Right ventricle myocardium superior (tissue), 1 donor: Measurements from ENCODE around the gene ARFRP1. TPM values are rescaled to one million over a fixed set of nuclear protein-coding genes. Genes with fewer than 3 reads are reported as not detected.
A peak's percentile ranks its signal among the peaks of the same experiment; 100 is the strongest.
"Not testable (repeated sequence)": the region's sequence is repeated elsewhere in the genome, so short reads cannot be mapped to it uniquely, and the experiment has no call there.

Source experiments
- ATAC-seq: fragments of 200-7000 bp; cut with Tn5 transposase; one replicate; pipeline ENCODE4 v1.9.1; 2020; ENCODE audit warnings: mild to moderate bottlenecking; ENCODE audit not compliant: poor library complexity
- DNase-seq: peaks from one replicate; pipeline ENCODE4 v3.0.0-alpha.2; 2020
- intact Hi-C: fragments of 100-400 bp; cut with DNase I; formaldehyde crosslinking; loops from one replicate; pipeline ENCODE4 v1.11.2; 2022
- total RNA-seq: library from RNA; stranded (reverse); fragmentation: NEBNext Ultra II Directional; extraction: Animal tissue kit (Norgen Biotek cat#: 25700); gene quantifications from one replicate; pipeline ENCODE4 v1.2.1, GENCODE V29; 2021
- donor health status: DM: no; HTN: yes; CAD: no; lungs with severe emphysema.

The ARFRP1 gene
- total RNA-seq, 1 donor from 2014 or later: 32.2 TPM

DNA sequence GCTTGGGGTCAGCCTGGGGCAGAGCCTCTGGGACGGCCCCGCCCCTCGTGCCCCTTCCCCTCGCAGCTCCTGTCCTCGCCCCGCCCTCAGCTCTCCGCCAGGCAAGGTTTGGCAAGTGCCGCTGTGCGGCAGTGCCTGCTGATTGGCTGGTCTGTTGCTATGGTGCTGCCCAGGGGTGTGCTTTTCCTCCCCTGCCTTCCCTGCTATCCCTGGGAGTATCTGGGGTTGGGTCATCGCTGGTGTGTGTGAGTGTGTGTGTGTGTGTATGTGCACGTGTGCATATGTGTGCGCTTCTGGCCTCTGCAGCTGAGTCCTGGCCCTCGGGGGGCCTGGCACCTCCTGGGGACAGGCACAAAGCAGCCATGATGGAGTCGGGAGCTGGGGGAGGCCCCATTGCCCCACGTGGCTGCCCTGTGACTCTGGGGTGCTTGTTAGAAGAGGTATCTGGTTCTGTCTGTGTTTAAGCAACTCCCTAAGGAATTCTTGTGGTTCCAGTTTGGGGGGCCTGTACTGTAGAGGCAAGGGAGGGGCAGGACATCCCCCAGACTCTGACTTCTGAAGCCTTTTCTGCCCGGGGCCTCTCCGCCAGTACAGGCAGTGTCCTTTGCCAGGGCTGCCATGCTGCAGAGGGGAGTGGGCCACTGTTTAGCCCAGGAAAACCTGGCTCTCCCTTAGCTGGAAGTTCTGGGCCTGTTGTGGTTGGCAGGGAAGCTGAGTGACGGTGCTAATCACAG is 42.7 kb downstream of the ARFRP1 start:
- intact Hi-C loops: no loop called here
- DNase-seq: no peak
- ATAC-seq: no peak

DNA sequence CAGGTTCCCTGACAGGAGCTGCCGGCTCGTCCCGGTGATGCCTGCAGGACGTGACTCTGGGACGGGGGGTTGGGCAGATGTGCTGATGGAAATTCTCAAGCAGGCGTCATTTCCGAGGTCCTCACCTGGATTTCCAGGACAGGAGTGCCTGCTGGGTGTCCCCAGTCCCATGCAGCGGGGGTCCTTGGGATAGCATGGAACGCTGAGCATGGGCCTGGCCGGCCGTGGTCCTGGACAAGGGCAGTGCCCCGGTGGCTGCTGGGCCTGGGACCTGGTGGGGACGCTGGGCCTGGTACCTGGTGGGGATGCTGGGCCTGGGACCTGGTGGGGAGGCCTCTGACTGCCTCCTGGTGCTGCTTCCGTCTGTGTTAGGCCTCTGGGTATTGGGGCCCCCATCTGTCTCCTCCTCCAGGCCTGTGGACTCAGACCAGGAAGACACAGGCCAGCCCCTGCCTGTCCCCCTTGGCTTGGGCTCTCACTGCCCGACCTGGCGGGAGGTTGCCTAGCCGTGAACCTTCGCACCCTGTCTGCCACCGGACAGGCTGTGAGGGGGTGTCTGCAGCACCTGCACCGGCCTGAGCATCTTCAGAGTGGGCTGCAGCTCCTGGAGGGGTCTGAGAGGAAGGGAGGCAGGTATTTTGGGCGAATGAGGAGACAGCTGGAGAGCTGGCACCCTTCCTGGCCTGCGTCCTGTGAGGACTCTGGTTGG is 43.5 kb downstream of the ARFRP1 start:
- no peak for ATAC-seq
- DNase-seq: no peak
- intact Hi-C loops: no loop called here

DNA sequence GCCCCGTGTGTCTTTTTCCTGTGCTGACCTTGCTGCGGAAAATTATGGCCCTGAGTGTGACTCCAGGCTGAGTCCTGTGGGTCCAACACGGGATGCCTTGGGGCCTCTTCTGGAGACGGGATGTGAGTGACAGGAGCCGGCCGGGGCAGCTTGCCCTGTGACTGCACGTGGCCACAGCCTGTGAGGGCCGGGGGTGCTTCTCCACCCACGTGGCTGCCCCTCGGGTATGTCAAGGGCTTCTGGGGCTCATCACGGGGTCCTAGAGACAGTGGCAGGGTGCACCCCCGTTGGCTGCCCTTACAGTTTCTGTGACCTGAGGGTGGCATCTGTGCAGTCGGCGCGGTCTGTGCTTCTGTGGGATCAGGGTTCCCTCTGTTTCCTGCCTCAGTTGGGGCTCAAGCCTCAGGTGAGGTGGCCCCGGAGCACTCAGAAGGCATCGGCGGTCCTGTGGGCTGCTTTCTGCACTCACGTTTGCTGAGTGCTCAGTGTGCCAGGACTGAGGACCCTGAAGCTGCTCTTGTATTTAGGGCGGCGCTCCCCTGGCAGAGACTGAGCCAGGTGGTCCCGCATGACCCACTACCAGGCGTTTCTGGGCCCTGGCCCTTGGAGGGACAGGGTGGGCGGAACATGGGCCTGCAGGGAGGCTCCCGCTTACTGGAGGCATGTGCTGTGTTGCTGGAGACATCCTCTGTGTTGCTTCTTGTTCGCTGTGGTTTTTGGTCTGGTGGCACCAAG is 44.3 kb downstream of the ARFRP1 start:
- intact Hi-C loops: no loop called here
- DNase-seq (no peak), ATAC-seq (no peak)

DNA sequence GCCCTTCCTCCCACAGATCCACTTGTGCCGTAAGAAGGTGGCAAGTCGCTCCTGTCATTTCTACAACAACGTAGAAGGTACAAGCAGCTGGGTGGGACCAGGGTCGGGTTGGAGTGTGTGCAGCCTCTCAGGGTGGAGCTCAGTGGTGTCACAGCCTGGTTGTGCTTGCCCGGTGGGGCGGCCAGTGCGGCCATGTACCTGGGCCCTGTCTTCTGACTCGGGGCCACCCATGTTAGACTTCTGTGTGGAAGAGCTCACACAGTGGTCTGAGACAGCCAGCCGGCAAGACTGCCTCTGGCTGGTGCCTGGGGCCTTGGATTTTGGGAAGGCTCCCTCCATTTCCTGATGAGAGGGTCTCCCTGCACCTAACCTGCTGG is 45.0 kb downstream of the ARFRP1 start:
- no peak for DNase-seq
- ATAC-seq: no peak
- intact Hi-C loops: no loop called here

GRCh38 chr20:63661959-63662812 is 45.6 kb downstream of the ARFRP1 start:
- intact Hi-C loops: no loop called here
- ATAC-seq (no peak), DNase-seq (no peak)

DNA sequence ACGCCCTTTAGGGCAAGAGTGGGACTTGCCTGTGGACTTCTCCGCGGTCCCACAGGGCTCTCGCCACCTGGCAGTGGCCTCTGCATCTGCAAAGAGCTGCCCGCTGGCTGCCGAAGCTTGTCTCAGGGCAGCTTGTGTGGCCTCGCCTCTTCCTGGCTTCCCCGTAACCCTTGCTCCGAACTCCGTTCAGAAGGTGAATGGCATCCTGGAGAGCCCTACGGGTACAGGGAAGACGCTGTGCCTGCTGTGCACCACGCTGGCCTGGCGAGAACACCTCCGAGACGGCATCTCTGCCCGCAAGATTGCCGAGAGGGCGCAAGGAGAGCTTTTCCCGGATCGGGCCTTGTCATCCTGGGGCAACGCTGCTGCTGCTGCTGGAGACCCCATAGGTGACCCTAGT is 46.7 kb downstream of the ARFRP1 start:
- intact Hi-C loops: no loop called here
- DNase-seq (no peak), ATAC-seq (no peak)

- intact Hi-C loops: no loop called here
- ATAC-seq: no peak
- DNase-seq: no peak
Measured at GRCh38 chr20:63660622-63661021, 47.2 kb downstream of the ARFRP1 start.

DNA sequence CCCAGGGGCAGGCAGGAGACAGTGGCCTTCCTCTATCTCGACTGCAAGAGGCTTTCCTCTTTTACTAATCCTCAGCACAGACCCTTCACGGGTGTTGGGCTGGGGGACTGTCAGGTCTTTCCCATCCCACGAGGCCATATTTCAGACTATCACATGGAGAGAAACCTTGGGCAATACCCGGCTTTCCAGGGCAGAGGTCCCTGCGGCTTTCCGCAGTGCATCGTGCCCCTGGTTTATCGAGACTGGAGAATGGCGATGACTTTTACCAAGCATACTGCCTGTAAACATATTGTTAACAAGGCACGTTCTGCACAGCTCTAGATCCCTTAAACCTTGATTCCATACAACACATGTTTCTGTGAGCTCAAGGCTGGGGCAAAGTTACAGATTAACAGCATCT is 47.6 kb downstream of the ARFRP1 start:
- ATAC-seq, DNase-seq, intact Hi-C loops: not testable (repeated sequence)

DNA sequence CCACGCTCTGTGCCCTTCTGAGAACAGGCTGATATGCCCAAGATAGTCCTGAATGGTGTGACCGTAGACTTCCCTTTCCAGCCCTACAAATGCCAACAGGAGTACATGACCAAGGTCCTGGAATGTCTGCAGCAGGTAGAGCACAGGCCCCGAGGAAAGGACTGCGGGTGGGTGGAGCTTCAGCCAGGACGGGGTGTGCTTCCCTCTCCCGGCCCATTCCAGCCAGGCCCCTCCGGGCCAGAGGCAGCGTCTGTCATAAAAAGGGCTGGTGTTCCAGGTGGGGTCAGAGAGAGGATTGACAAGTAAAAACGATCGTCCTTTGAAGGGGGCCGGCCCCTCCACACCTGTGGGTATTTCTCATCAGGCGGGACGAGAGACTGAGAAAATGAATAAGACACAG is 48.4 kb downstream of the ARFRP1 start:
- intact Hi-C loops: no loop called here
- ATAC-seq (no peak), DNase-seq (no peak)

- intact Hi-C loops: no loop called here
- ATAC-seq: peak; percentile 33
- DNase-seq: peak; percentile 63
Measured at GRCh38 chr20:63658749-63659187, 49.0 kb downstream of the ARFRP1 start.

DNA sequence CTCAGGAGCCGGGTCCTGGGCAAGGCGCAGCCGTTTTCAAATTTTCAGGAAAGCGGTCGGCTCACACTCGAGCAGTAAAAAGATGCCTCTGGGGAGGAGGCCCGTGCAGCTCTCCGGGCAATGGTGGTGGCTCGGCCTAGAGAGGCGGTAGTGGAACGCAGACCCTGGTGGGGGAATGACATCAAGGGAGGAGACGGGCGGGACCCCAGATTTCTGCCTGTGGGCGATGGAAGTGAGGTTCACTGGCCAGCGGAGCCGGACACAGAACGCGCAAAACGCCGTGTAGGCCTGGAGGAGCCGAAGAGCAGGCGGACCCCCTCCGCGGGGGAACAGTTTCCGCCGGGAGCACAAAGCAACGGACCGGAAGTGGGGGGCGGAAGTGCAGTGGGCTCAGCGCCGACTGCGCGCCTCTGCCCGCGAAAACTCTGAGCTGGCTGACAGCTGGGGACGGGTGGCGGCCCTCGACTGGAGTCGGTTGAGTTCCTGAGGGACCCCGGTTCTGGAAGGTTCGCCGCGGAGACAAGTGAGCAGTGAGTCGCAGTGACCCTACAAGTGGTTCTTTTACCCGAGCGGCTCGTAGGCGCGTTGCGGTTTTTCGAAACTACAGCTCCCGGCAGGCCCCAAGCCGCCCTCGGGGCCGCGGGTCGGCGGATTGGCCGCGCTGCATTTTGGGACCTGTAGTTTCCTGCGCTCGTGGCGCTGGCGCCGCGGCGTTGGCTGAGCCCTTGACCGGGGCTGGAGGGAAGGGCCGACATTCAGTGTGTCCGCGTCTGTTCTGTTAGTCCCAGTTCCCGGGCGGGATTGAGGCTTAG is 49.6 kb downstream of the ARFRP1 start, which contains the start of gene RTEL1:
Gene RTEL1, plus strand, starts transcription at position 376 of the 812 bp plus-strand sequence. CDS start 1,091 bp downstream, outside the sequence.
- ATAC-seq: peak; percentile 97
- intact Hi-C loops: no loop called here
- peak; percentile 95 for DNase-seq

- no peak for ATAC-seq
Measured at GRCh38 chr20:63657260-63657936, 50.4 kb downstream of the ARFRP1 start.

GRCh38 chr20:63656451-63656850 is 51.3 kb downstream of the ARFRP1 start:
- intact Hi-C loops: no loop called here
- ATAC-seq (no peak), DNase-seq (no peak)

More at GRCh38 chr20:63657260-63657936, 50.4 kb downstream of the ARFRP1 start:
- DNase-seq: no peak
- intact Hi-C loops: no loop called here

GRCh38 chr20:63655249-63655648 is 52.5 kb downstream of the ARFRP1 start:
- DNase-seq (no peak), ATAC-seq (no peak)
- intact Hi-C loops: no loop called here

DNA sequence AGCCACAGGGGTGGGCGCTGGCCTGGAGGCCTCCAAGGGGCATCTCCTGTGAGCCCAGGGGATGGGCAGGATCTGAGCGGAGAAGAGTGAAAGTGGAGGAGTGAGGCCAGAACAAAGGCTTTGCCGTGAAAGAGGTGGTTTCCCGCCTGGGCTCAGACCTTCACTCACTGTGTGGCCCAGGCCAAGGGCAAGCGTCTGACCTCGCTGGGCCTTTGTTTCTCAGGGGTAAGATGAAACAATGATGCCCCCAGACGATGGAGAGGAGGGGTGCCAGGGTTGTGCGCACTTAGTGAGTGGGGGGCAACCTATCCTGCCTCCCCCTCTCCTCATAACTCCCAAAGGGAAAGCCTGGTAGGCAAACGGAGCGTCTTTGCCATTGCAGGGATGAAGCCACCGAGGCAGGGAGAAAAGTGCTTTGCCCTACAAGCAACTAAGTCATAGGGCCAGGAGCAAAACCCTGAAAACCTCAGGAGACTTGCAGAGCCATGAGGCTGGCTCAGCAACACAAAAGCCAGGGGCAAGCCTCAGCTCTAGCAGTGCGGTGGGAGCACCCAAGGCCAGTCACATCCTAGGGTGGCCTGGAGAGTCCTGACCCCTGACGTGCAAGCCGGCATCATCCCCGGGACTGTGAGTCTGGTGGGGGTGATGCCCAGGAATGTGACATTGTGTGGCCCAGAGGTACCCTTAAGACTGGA is 53.7 kb downstream of the ARFRP1 start:
- ATAC-seq (no peak), DNase-seq (no peak)
- intact Hi-C loops: no loop called here

GRCh38 chr20:63653041-63653973 is 54.5 kb downstream of the ARFRP1 start, which contains the start of gene STMN3:
Gene STMN3, minus strand, starts transcription at chr20:63653424. Its CDS starts 79 bp downstream, at chr20:63653345.
- peak; percentile 92 for DNase-seq
- intact Hi-C loops: no loop called here
- ATAC-seq: peak; percentile 75
